Skeletal muscle satellite cell (primary cell): ENCODE measurements around the gene SERPINB12.

Experiments used
- H3K27me3 ChIP-seq: 2 replicates; pipeline ENCODE4 v1.7.0; 2013; ENCODE audit warnings: low read length; ENCODE audit not compliant: control insufficient read depth, insufficient read depth
- H3K36me3 ChIP-seq: 2 replicates; pipeline ENCODE4 v1.7.0; 2013; ENCODE audit warnings: mild to moderate bottlenecking, control low read depth, low read length; ENCODE audit not compliant: insufficient read depth
- H3K4me1 ChIP-seq: 2 replicates; pipeline ENCODE4 v1.7.0; 2013; ENCODE audit warnings: low read length; ENCODE audit not compliant: control insufficient read depth, insufficient read depth
- H3K4me2 ChIP-seq: 2 replicates; pipeline ENCODE4 v1.7.0; 2013; ENCODE audit warnings: mild to moderate bottlenecking, low read length
- H3K4me3 ChIP-seq: 2 replicates; pipeline ENCODE4 v1.7.0; 2013; ENCODE audit warnings: low read length
- H3K9ac ChIP-seq: 2 replicates; pipeline ENCODE4 v1.7.0; 2013; ENCODE audit warnings: mild to moderate bottlenecking, low read depth, low read length, moderate library complexity
- H3K9me3 ChIP-seq: replicated peaks from 2 replicates; pipeline ENCODE4 v1.7.0; 2013; ENCODE audit warnings: mild to moderate bottlenecking, control low read depth, low read length

SERPINB12 gene

DNA sequence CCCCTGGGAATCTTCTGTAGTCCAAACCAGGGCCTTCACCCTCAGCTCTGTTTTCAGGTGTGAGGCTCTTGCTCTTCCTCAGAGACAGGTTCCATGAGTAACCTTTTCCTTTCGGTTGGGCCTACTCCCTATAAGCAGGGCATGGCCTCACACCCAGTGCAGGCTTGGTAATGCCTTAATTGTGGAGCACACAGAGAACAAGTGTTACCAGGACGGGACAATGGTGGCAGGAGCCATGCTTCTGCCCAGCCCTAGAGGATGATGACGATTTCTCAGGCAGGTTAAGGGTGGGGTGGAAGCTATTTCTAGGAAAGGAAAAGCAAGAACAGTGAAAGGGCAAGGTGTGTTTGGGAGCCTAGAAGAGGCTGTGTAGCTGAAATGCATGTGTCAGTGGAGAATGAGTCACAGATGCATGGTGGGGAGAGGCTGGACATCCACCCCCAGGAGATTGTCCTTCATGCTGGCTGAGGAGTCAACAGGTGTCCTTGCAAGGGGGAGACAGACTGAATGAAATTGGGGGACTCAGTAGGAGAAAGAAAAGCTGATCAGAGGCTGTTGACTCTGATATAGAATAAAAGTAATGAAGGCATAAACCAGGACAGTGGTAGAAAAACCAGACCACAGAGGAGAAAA is 22.0 kb upstream of the SERPINB12 start:
- Histone ChIP-seq H3K9me3 (no peaks in the 10 kb centered on the region), H3K36me3 (no peaks in the 10 kb centered on the region), H3K27me3 (peaks cover 18% of the 10 kb centered on the region), H3K4me1 (no peaks in the 10 kb centered on the region), H3K4me2 (no peak overlapping the region), H3K9ac (no peak overlapping the region), H3K4me3 (no peak overlapping the region)

- Histone ChIP-seq H3K9me3 (no peaks in the 10 kb centered on the region), H3K27me3 (peaks cover 18% of the 10 kb centered on the region), H3K36me3 (no peaks in the 10 kb centered on the region), H3K4me3 (no peak overlapping the region), H3K4me1 (no peaks in the 10 kb centered on the region), H3K4me2 (no peak overlapping the region), H3K9ac (no peak overlapping the region)
These were observed 18.5 kb upstream of the SERPINB12 start for GRCh38 chr18:63523660-63524059.

GRCh38 chr18:63527251-63527650 is 14.9 kb upstream of the SERPINB12 start:
- Histone ChIP-seq H3K27me3 (peaks cover 11% of the 10 kb centered on the region), H3K4me2 (no peak overlapping the region), H3K4me3 (no peak overlapping the region), H3K9me3 (no peaks in the 10 kb centered on the region), H3K36me3 (no peaks in the 10 kb centered on the region), H3K9ac (no peak overlapping the region), H3K4me1 (no peaks in the 10 kb centered on the region)

GRCh38 chr18:63528863-63529492 is 13.2 kb upstream of the SERPINB12 start:
- Histone ChIP-seq H3K36me3 (no peaks in the 10 kb centered on the region), H3K27me3 (no peaks in the 10 kb centered on the region)

DNA sequence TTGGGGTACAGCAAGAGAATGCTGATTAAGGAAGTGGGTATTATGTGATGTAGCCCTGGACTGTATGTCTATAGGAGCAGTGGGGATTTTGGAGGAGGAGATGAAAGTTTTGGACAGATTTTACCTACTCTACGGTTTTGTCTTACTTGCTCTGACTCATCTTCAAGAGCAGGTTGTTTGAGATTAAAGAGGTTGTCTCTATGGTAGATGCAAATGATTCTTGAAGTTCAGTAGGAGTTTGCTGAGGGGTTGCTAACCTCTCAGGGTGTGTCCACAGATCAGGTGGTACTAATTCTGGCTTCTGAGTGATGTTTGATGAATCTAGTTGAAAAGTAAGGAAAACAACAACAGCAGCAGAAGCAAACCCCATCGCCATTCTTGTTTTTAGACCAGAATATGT is 9.7 kb upstream of the SERPINB12 start:
- Histone ChIP-seq H3K36me3 (no peaks in the 10 kb centered on the region), H3K4me1 (no peaks in the 10 kb centered on the region), H3K9me3 (no peaks in the 10 kb centered on the region), H3K27me3 (no peaks in the 10 kb centered on the region), H3K9ac (no peak overlapping the region), H3K4me2 (no peak overlapping the region), H3K4me3 (no peak overlapping the region)

More at GRCh38 chr18:63528863-63529492, 13.2 kb upstream of the SERPINB12 start:
- Histone ChIP-seq H3K9ac (no peak overlapping the region), H3K4me1 (no peaks in the 10 kb centered on the region), H3K4me3 (no peak overlapping the region), H3K9me3 (no peaks in the 10 kb centered on the region), H3K4me2 (no peak overlapping the region)

- Histone ChIP-seq H3K36me3 (no peaks in the 10 kb centered on the region), H3K4me3 (no peak overlapping the region), H3K4me2 (no peak overlapping the region), H3K9me3 (no peaks in the 10 kb centered on the region), H3K9ac (no peak overlapping the region), H3K27me3 (no peaks in the 10 kb centered on the region), H3K4me1 (peaks cover 2% of the 10 kb centered on the region)
These were observed 7.6 kb upstream of the SERPINB12 start for GRCh38 chr18:63534615-63535014.

DNA sequence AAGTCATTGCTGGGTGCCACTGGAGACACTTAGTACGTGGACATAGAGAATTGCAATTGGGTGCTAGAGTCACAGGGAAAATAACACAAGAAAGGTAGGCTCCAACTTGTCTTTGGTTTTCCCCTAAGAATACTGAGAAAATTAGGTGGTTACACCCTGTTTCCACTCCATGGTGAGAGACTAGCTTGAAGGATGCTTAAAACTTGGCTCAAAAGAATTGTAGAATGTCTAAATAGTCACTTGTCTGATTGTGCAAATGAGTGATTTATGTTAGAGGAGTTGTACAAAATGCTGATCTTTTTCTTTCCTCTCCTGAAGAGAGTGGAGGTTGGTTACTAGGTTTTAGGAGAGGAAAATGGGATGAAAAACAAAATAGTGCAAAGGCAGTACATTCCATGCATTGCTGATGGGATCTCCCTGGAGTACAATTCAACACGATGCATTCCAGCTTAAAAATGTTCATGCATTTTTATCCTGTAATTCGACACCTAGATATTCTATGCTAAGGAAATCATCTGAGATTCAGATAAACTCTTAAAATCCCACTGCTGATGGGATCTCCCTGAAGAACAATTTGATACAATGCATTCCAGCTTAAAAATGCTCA is 2.2 kb upstream of the SERPINB12 start:
- peak overlapping the region; percentile 6 for H3K4me2 ChIP-seq
- H3K9me3 ChIP-seq, result no peaks in the 10 kb centered on the region
- no peaks in the 10 kb centered on the region for H3K27me3 ChIP-seq
- H3K36me3 ChIP-seq, result no peaks in the 10 kb centered on the region
- H3K4me3 ChIP-seq, result no peak overlapping the region
- peaks cover 10% of the 10 kb centered on the region for H3K4me1 ChIP-seq
- H3K9ac ChIP-seq, result no peak overlapping the region

DNA sequence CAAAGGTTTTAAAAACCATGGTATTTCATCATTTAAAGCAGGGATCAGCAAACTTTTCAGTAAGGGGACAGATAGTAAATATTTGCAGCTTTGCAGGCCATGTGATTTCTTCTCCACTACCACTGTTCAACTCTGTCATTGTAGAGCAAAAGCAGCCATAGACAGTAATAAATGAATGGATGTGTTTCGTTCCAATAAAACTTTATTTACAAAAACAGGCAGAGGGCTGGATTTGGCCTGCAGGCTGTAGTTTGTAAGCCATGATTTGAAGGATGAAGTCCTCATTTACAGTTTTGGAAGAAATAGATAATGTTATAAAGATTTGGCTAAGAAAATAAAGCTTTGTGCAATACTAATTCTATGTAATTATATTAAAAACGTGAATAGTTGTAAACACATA is 1.8 kb downstream of the SERPINB12 start:
- H3K9me3 ChIP-seq, result no peaks in the 10 kb centered on the region
- no peak overlapping the region for H3K9ac ChIP-seq
- no peaks in the 10 kb centered on the region for H3K36me3 ChIP-seq
- H3K27me3 ChIP-seq, result no peaks in the 10 kb centered on the region
- no peak overlapping the region for H3K4me3 ChIP-seq
- H3K4me1 ChIP-seq, result peaks cover 10% of the 10 kb centered on the region
- no peak overlapping the region for H3K4me2 ChIP-seq

DNA sequence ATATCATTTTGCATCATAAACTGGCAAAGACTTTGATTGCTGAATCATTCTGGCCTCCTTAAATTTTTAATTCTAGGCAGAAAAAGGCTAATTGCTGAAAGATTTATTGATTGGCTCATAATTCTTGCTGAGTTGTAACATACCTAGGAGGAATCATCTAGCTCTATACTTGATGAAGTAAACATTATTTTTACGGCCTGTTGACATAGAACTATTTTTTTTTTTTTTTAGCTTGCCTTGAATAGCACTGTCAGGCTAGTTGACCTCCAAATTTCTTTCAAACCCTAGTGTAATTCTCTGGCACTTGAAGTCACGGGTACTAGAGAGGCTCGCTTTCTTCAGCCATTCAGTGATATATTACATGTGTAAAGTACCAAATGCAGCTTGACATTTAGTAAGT is 2.8 kb downstream of the SERPINB12 start:
- H3K27me3 ChIP-seq, result no peaks in the 10 kb centered on the region
- no peaks in the 10 kb centered on the region for H3K9me3 ChIP-seq
- H3K9ac ChIP-seq, result no peak overlapping the region
- H3K4me2 ChIP-seq, result no peak overlapping the region
- H3K4me3 ChIP-seq, result no peak overlapping the region
- H3K36me3 ChIP-seq, result no peaks in the 10 kb centered on the region
- H3K4me1 ChIP-seq, result peaks cover 4% of the 10 kb centered on the region

- no peaks in the 10 kb centered on the region for H3K27me3 ChIP-seq
- H3K36me3 ChIP-seq, result no peaks in the 10 kb centered on the region
- H3K9me3 ChIP-seq, result no peaks in the 10 kb centered on the region
- H3K4me2 ChIP-seq, result no peak overlapping the region
- H3K4me1 ChIP-seq, result peaks cover 15% of the 10 kb centered on the region
- H3K9ac ChIP-seq, result no peak overlapping the region
- no peak overlapping the region for H3K4me3 ChIP-seq
These were observed 7.9 kb downstream of the SERPINB12 start for GRCh38 chr18:63550068-63550467.

DNA sequence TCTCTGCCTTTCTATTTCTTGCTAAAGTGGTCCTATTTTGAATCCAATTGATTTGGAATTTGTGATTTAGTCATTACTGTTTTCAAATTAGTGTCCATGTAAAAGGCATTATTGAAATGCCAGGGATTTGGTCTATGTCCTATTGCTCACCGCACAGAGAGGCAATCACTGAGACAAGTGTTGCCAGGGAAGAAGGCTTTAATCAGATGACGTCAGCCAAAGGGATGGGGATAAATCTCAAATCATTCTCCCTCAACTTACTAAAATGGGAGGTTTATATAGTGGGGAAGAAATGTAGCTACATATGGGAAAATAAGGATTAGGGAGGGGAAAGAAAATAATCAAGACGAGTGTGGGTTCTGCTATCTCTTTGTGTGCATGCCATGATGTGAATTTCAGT is 9.6 kb downstream of the SERPINB12 start:
- Histone ChIP-seq H3K36me3 (no peaks in the 10 kb centered on the region), H3K4me2 (no peak overlapping the region), H3K27me3 (no peaks in the 10 kb centered on the region), H3K9me3 (no peaks in the 10 kb centered on the region), H3K9ac (no peak overlapping the region), H3K4me1 (peaks cover 15% of the 10 kb centered on the region), H3K4me3 (no peak overlapping the region)

DNA sequence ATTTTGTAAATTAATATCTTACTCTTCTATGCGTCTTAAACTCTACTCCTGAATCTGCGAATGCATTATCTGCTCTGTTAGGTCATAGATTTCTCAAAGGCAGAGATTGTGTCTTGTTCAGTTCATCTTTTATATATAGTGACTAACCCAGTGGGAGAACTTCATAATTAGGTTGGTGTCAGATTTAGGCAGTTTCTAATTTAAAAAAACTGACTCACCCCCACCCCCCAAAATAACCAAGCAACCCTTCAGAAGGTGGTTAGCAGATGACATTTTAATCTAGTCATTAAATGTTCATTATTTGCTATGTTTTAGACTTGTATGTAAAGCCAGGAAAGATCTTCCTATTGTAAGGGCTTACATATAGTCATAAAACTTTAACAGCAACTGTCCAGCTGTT is 10.4 kb downstream of the SERPINB12 start:
- Histone ChIP-seq H3K4me2 (peak overlapping the region; percentile 55), H3K27me3 (no peaks in the 10 kb centered on the region), H3K9ac (peak overlapping the region; percentile 66), H3K36me3 (no peaks in the 10 kb centered on the region), H3K4me3 (peak overlapping the region; percentile 28), H3K9me3 (no peaks in the 10 kb centered on the region), H3K4me1 (peaks cover 15% of the 10 kb centered on the region)
